Activated CD4-positive, alpha-beta T cell treated with anti-CD3 and anti-CD28 coated beads for 24 hours (primary cell): ENCODE data around the gene ADAMTS8.
"Not testable (repeated sequence)": the region's sequence is repeated elsewhere in the genome, so short reads cannot be mapped to it uniquely, and the experiment has no call there.

Experiments
- DNase-seq, 2 donors: peaks; one replicate each; pipeline ENCODE4 v3.0.0-alpha.2; 2020; ENCODE audit warnings: low read depth in 2 of 2

The ADAMTS8 gene

DNA sequence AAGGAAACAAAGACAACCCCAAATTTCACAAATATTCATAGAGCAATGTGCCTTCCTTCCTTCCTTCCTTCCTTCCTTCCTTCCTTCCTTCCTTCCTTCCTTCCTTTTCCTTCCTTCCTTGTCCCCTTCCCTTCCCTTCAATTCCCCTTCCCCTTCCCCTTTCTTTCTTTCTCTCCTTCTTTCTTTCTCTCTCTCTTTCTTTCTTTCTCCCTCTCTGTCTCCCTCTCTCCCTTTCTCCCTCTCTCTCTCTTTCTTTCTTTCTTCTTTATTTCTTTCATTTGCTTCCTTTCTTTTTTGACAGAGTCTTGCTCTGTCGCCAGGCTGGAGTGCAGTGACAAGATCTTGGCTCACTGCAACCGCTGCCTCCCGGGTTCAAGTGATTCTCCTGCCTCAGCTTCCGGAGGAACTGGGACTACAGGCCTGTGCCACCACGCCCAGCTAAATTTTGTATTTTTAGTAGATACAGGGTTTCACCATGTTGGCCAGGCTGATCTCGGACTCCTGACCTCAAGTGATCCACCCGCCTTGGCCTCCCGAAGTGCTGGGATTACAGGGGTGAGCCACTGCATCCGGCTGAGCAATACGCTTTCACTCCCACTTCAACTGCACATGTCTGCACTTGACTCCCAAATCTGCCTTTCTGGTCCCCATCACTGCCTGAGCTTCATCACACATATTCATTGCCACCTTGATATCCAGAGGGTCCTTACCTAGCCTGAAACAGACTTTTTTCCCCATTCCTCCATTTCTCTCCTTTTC, 10.2 kb upstream of the ADAMTS8 start:
- DNase-seq = not testable (repeated sequence)

DNA sequence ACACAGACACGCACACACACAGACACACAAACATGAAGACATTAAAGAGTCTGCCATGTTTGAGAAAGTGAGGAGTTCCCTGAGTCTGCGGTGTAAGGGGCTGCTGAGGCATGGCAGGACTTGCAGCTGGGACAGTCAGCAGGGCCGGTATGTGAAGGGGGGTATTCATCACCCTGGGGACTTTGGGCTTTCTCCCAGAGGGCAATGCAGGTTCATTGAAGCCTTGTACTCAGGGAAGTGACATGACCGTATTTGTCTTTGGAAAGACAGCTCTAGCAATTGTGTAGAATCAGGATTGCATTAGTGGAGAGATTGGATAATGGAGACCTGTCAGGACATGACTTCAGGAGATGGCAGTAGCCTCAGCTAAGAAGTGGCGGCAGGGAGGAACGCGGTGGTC, 9.4 kb upstream of the ADAMTS8 start:
- no peak for DNase-seq

DNA sequence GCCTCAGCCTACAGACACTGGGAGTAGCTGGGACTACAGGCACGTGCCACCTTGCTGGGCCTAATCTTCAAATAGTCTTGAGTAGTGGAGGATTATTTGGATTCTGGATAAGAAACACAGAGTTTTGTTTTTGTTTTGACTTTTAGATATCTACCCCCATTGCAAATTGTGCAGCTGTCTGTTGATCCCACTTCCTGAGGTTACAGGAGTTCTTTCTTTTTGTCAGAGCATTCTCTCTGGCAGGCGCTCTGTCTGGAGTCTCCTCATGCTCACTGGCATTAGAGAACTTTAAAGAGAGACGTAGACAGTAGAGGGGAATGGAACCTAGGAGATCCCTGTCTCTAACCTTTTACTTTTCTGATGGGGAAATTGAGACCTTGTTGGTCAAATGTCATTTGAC, 7.8 kb upstream of the ADAMTS8 start:
- DNase-seq = no peak

DNA sequence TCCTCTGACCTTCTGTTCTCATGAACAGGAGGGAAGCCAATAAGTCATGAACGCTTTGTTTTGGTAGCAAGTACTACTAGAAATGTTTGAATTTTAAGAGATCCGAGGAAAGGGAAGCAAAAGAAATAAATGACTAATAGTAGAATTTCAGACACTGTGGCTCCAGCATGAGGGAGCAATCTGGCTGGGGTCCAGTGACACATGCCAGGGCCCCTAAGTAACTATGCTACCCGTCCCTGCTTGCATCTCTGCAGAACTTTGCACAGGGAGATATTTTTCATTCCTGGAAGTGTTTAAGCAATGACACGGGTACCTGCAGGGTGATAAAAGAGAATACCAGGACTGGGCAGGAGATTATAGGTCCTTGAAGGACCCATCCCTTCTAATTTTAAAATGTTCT, 7.3 kb upstream of the ADAMTS8 start:
- no peak for DNase-seq

DNA sequence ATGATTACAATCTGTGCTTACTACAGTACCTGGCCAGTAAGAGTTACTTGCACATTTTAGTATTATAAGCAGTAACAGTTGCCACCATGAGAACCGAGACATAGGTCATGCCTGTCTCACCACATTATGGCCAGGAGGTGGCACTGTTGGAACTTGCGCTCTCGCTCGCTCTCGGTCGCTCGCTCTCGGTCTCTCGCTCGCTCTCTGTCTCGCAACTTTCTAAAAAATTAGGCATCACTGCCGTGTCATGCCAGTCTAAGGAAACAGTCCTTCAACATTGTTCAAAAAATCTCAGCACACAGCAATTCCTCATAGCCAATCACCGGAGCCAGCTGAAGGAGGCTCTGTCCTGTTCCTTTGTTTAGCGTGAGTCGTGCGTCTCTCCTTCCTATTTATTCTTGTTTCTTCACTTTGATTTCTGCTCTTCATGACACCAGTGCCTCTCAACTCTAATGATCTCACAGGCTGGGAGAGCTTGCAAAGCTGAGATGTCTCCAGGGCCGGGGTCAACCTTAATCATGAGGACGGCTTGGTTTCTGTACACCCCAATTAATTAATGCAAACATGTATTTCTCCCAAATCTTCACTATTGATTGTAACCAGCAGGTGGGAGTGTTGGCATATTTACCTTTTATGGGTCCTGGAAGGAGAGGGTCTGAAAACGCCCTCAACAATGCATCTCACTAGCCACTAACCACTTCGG, 6.3 kb upstream of the ADAMTS8 start:
- DNase-seq = peak; percentile 42 to 58

DNA sequence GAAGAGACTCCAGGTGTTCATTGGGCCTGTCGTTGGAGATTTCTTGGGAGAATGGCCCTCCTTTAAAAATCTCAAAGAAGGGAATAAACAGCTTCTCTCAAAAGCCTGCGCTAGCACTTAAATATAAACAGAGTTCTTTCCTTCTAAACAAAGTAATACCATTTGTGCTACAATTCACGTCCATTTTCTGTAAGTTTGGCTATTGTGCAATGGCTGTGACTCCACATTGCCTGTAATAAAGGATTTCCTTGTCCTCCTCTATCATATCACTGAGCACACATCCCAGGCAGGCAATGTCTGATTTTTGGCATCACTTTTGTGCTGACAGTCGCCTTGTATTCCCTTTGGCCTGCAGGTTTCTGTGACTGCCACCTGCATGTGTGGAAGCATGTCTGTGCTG, 4.9 kb upstream of the ADAMTS8 start:
- no peak for DNase-seq

DNA sequence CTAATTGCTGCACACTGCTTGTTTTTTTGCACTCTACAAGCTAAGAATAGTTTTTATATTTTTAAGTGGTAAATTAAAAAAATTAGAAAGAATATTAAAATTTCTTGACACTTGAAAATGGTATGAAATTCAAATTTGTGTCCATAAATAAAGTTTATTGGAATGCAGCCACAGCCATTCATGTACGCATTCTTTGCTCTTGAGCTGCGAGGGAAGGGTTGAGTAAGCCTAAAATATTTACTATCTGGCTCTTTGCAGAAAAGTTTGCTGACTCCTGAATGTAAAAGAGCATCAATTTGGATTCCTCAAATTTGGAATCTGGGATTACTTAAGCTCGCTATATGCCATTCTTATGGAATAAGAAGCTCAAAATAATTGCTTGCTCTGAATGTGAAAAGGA, 3.4 kb upstream of the ADAMTS8 start:
- DNase-seq = no peak

DNA sequence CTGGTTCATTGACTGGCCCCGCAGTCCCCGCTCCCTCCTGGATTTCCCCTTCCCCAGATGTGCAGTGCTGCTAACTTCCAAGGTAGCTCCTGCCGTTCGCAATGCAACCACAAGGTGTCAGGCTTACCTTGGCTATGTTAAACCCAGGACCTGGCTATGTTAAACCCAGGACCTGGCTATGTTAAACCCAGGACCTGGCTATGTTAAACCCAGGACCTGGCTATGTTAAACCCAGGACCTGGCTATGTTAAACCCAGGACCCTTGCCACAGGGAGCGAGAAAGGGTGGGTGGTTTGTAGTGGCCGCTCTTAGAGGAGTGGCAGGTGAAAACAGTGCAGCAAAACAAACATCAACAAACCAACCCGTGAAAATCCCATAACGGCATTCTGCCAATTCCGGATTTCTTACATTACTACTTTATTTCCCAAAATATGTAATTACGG, 2.9 kb upstream of the ADAMTS8 start:
- DNase-seq = peak; percentile 49 to 68

DNA sequence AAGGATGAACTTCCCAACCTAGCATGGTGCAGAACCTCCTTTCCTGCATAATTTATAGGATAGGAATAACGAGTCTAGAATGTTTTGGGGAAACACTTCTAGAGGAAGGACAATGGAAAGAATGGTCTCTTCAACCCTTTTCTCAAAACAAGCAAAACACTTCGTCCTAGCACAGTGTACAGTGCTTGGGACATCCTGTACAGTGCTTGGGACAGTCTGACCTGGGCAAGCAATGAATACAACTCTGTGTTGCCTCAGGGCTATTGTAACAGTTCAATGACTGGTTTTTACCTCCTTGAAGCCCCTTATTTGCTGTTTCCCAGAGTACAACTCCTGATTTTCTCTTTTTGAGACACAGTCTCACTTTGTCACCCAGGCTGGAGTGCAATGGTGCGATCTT, 1.6 kb upstream of the ADAMTS8 start:
- no peak for DNase-seq

DNA sequence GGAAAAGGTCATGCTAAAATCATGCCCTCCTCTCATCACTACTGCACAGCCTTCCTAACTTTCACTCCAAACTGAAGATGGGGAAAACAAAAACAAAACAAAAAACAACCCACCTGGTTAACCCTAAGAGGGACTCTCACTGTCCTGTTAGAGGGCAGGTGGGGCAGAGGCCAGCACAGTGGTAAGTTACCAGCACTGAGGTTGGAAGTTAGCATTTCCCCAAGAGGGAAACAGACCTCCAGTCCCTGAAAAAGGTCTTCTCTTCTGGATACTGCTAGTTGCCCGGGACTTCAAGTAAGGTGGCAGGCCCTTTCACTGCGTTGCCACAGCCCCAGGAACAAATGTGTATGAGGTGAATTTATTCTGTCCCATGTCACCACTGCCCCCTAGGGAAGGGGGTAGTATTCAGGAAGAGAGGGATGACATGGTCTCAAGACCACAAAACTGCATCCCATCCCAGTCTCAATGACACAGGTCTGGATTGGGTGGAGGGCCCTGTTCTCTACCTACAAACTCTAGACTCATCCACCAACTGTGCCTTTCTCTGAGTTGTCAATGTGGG, 792 bp upstream of the ADAMTS8 start:
- DNase-seq = no peak

DNA sequence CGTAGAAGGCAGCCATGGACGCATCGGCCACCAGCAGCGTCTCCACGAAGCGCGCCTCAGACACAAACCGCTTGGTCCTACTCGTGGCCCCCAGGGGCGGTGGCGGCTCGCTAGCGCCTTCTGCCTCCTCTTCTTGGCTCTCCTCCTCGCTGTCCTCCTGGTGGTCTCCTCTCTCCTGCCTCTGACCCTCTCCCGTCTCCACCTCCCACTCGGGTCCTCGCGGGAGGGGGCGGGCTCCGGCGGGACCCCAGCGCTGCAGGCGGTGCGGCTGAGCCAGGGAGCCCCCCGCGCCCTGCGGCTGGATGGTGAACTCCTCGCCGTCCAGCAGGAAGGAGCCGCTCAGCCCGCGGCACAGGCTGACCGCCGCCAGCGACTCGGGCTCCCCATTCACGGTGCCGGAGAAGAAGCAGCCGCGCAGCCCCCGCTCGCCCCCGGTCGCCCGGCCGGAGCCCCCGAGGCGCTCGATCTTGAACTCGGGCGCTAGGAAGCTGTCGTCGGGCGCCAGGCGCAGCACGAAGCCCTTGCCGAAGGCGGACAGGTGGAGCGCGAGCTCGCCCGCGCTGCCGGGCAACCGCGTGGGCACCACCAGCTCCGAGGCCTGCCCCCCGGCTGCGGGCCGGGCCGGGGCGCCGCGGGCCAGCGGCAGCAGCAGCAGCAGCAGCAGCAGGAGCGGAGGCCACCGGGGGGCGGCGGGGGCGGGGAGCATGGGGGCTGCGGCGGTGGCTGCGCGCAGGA, 661 bp downstream of the ADAMTS8 start:
- no peak for DNase-seq

DNA sequence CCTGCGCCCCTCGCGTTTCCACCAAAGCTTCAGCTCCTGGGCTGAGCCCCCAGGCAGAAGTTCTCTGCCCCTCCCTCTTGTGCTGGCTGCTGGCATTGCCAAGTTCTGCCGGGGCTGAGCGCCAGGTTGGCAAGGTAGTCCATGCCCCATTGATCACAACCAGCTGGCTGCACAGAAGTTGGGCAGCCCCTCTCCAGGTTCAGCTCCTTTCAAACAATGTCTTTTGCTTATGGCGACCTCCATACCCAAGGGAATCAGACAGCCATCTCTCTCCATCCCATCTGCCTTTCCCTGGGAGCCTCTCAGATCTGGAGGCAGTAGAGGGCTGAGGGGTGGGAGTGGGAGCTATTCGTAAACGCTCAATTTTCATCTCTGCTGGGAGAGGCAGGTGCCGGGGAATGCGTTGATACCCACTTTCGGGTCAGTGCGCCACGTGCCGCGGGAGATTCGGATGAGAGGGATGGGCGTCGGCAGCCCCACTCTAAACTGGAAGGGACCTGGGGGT, 1.5 kb downstream of the ADAMTS8 start:
- no peak for DNase-seq

DNA sequence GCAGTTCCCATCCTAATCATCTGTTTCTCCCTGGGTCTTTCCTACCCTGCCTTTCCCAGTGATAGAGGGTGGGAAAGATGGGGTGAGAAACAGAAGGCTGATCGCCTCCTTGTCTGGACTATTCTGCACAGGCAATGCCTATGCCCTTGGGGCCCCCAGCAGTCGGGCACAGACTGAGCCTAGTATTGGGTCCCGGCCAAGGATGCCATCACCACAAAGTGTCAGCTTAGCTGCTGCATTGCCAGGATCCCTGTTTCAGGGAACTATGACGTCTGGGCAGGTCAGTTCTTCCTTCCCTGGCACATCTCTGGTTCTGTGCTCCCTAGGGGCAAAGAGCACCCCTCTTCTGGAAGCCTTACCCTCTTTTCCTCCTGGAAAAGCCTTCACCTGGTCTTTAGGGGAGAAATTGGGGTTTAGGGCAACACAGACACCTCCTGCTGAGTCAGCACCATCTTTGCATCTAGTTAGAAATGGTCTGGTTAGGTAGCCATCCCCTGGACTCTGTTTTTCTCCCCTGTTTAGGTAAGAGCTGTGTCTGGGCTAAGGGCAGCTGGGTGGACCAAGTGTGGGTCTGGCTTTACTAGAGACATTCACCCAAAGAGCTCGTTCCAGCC, 2.1 kb downstream of the ADAMTS8 start:
- DNase-seq = no peak

DNA sequence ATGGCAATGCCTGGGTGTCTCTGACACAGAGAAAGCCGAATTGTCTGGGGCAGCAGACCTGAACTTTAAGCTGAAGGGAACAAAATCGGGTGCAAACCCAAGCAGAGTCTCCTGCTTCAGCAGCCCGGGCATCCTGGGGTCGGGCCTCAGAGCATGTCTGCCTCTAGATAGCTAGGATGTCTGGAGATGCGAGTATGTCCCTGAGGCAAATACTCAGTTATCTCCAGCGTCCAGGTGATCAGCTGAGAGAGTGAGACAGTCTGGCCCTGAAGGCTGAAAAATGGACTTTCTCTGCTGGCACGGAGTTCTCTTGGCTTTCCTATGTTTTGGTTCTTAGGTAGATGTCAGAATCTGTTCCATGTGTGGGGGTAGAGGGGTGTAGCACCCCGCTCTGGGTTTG, 3.3 kb downstream of the ADAMTS8 start:
- DNase-seq = no peak

DNA sequence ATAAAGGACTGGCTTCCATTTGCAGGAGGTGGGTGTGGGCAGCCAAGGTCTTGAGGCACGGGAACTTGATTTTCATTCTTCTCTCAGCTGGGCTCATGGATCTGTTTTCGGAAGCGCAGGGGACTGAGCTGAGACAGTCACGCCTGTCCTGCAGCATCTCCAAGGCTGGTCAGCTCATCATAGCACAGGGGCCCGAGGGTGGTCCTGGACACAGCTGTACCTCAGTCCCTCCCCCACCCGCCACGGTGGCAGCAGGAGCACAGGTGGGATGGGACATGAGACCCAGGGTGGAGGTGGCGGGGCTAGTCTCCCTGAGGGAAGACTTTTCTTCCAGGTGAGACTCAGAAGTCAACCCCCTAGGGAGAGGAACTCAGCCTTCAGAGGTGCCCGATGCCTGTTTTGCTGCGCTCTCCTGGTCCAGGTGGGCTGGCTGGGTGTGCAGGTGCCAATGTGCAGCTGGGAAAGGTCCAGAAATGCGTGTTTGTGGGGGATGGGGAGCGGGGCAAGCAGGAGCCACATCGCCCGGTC, 3.7 kb downstream of the ADAMTS8 start:
- DNase-seq = no peak

DNA sequence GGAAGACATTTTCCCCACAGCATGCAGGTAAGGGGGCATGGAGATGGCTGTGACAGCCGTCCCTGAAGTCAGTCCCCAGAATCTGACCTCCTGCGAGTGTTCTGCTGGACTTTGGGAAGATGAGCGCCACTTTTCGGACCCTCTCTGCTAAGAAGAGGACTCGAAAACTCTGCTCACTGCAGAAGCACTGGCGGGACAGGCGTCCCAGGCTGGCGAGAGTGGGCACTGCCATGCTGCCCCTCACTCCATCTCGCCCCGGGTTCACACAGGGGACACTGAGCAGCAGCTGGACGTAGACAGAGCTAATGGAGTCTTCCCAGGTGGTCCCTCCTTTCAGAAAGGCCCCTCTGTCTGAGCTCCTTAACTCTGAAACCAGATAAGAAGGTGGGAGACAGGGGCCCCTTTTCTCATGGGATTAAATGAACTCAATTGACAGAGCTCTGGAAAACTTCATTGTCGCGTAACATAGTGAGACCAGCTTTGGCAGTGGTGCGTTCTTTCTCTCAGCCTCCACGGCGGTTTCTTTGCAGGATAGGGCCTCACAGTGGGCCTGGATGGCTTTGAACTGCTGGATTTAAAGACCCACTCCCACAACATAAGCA, 4.8 kb downstream of the ADAMTS8 start:
- no peak for DNase-seq

DNA sequence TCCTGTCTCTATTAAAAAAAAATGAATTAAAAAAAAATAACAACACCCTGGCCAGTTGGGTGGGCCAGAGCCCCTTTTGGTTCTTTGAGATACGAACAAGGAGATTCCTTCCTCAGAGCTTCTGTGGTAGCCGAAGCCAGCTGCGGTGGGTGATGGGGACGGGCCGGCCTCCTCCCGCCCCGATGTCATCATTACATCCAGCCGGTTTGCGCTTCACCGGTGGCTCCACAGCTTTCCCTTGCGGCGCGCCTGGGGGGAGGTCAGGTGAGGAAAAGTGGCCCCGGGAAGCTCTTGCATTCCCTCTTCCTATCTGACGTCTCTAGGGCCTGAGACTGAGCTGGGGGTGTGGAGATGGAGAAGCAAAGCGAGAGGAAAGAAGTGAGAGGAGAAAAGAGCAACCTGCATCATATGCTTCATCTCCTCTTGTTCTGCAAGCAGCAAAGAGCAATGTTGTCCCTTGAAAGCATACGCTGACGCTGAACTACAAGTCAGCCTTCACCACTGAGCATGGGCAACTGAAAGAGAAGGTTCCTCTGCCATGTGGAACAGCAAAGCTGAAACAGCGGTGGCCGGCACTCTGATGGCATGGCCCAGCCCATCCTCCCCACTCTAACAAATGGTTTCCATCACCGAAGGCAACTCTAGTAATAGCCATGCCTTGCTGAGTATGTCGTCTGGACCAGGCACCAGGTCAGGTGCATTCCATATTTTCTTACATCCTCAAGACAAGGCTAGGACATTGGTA, 6.0 kb downstream of the ADAMTS8 start:
- DNase-seq = no peak

DNA sequence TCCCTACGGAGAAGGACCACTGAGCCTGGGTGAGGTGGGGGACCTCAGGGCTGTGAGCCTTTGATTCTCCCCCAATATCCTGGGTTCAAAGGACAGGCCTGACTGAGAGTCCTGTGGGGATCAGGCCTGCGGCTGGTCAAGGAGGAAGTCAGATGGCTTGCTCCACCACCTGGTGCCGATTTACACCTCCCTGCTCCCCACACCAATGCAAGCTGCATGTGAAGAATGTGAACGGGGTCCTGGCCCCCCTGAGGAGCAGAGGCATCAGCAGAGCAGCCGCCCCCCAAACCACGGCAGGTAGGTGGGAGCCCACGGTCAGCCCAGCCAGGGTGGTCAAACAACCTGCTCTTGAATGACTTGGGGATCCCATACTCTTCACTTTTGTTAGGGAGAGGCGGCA, 6.7 kb downstream of the ADAMTS8 start:
- DNase-seq = no peak

DNA sequence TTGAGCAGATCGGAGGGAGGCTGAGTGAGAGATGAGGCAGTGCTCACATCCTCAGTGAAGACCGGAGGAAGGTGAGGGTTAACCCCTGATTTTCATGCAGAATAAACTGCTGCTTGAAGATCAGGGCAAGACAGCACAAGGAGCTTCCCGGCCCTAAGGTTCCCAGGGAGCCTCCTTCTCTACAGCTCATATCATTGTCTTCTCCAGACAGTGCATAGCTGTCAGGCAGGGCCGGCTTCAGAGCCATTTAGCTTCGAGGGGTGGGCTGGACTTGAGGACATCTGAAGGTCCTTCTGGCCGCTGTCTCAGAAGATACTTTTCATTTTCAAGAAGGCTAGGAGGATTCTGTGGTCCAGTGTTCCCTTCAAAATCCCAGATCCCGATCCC, 7.2 kb downstream of the ADAMTS8 start:
- DNase-seq = no peak

DNA sequence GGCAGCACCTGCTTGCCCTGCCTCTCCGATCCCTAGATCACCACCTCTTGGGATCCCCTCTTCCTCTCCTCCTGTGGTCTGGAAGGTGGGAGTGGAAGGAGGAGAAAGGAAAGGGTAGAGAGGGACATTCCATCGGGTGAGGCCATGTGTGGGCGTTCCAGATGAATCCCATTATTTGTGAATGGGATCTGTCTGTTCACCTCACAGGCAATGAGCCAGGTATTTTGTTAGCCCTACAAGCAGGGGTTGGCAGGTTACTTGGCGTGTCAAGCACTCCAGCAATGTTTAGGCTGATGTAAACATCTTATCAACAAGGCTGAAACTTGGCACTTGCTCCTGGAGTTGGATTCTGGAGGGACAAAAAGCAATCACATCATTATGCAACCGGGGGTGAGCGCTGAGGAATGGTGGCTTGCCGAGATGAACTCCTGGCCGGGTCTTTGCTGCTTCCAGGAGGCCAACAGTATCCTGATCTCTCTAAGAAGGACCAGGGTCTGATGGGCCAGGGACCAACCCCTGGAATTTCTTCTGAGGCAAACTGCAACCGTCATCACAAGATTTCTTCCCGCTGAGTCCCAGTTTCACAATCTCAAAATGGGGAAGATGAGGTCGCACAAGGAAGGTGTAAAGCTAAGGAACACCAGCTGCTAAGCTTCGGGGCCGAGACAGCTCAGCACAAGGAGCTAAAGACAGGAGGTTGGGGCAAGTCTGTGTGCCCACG, 7.8 kb downstream of the ADAMTS8 start:
- DNase-seq = no peak
